Colonic mucosa (tissue), 4 donors: ENCODE data around the gene GPX4. TPM values are rescaled to one million over a fixed set of nuclear protein-coding genes. Genes with fewer than 3 reads are reported as not detected.

Experiments
- DNase-seq: peaks from one replicate; pipeline ENCODE4 v3.0.0-alpha.2; 2020
- H3K27ac ChIP-seq: fragments of 200-600 bp; one replicate; pipeline ENCODE4 v1.8.0; 2021
- H3K27me3 ChIP-seq: fragments of 200-600 bp; one replicate; pipeline ENCODE4 v1.8.0; 2021
- H3K36me3 ChIP-seq: fragments of 200-600 bp; one replicate; pipeline ENCODE4 v1.8.0; 2021
- H3K4me1 ChIP-seq: fragments of 200-600 bp; one replicate; pipeline ENCODE4 v1.8.0; 2021; ENCODE audit warnings: mild to moderate bottlenecking
- H3K4me3 ChIP-seq: fragments of 200-600 bp; one replicate; pipeline ENCODE4 v1.8.0; 2021
- H3K9ac ChIP-seq, 2 donors: one replicate each; pipeline ENCODE4 v1.7.0; 2013; ENCODE audit warnings: control low read depth in 2 of 2, low read depth in 2 of 2, low read length in 2 of 2
- H3K9me3 ChIP-seq: fragments of 200-600 bp; one replicate; pipeline ENCODE4 v1.8.0; 2021
- intact Hi-C: fragments of 100-400 bp; cut with DNase I; formaldehyde crosslinking; loops from one replicate; pipeline ENCODE4 v1.14.1; 2022
- total RNA-seq, 2 donors: library from RNA; stranded (reverse); fragmentation: NEBNext Ultra II Directional in 1 of 2; extraction: Animal tissue kit (Norgen Biotek cat#: 25700) in 1 of 2; gene quantifications; one replicate each; pipeline ENCODE4 v1.2.1, GENCODE V29; 2021
- TF ChIP-seq, protein P1 (sequence below): fragments of 200-600 bp; IDR thresholded peaks from one replicate; pipeline ENCODE4 v1.8.0; 2022; ENCODE audit warnings: antibody characterized with exemption, mild to moderate bottlenecking
- donor health status: healthy.
- donor health status: DM: no; HTN: no; CAD: no.
- donor health status: DM: no; HTN: no; CAD: no.

GPX4 gene
- total RNA-seq, 2 donors from 2014 or later: 187 to 189 TPM

GRCh38 chr19:1067341-1067957 is 36.3 kb upstream of the GPX4 start:
- intact Hi-C loops: no loop called here
- no peaks in the 10 kb centered on the region for H3K9me3 ChIP-seq
- no peaks in the 10 kb centered on the region for H3K36me3 ChIP-seq
- peak overlapping the region; percentile 74 for H3K27ac ChIP-seq
- peak overlapping the region; percentile 54 to 55 for H3K9ac ChIP-seq
- peaks cover 28% of the 10 kb centered on the region for H3K4me1 ChIP-seq
- peak overlapping the region; percentile 35 for H3K4me3 ChIP-seq
- peaks cover 35% of the 10 kb centered on the region for H3K27me3 ChIP-seq
- DNase-seq: no peak
- TF ChIP-seq, protein P1, sequence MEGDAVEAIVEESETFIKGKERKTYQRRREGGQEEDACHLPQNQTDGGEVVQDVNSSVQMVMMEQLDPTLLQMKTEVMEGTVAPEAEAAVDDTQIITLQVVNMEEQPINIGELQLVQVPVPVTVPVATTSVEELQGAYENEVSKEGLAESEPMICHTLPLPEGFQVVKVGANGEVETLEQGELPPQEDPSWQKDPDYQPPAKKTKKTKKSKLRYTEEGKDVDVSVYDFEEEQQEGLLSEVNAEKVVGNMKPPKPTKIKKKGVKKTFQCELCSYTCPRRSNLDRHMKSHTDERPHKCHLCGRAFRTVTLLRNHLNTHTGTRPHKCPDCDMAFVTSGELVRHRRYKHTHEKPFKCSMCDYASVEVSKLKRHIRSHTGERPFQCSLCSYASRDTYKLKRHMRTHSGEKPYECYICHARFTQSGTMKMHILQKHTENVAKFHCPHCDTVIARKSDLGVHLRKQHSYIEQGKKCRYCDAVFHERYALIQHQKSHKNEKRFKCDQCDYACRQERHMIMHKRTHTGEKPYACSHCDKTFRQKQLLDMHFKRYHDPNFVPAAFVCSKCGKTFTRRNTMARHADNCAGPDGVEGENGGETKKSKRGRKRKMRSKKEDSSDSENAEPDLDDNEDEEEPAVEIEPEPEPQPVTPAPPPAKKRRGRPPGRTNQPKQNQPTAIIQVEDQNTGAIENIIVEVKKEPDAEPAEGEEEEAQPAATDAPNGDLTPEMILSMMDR: no peak

DNA sequence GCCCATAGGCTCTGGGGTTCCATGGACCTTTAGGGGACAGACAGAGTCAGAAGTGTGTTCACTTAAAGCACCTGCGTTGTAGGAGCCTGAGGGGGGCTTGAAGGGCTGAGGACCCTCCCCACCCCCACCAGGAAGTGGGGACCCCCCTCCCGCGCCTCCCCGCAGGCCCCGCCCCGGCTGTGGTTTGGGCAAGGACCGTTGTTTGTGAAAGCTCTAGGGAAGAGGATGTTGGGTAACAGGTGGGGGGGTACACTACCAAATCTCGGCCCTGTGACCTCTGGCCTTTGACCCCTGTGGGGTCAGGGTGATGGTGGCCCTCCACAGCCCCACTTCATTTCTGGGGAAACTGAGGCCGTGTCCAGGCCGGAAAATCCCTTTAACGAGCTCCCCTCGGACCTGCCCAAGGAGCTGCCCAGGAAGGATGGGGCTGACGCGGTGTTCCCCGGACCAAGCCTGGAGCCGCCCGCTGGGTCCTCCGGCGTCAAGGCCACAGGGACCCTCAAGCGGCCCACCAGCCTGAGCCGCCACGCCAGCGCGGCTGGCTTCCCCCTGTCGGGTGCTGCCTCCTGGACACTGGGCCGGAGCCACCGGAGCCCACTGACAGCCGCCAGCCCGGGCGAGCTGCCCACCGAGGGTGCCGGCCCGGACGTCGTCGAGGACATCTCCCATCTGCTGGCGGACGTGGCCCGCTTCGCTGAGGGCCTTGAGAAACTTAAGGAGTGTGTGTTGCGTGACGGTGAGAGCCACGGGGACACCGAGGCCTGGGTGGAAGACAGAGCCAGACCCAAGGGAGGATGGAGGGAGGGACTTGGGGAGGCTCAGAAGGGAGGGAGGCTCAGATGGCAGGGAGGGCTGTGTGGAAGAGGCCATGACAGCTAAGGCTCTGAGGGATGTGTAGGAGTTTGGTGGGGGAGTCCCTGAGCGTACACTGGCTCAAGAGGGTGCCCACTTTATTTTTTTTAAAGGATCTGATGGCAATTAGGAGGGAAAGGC is 35.5 kb upstream of the GPX4 start:
- TF ChIP-seq, protein P1: no peak
- peaks cover 28% of the 10 kb centered on the region for H3K4me1 ChIP-seq
- peak overlapping the region; percentile 74 for H3K27ac ChIP-seq
- H3K4me3 ChIP-seq: peak overlapping the region; percentile 35
- peak; percentile 56 for DNase-seq
- no peaks in the 10 kb centered on the region for H3K36me3 ChIP-seq
- H3K9ac ChIP-seq: peak overlapping the region; percentile 58 to 60
- no peaks in the 10 kb centered on the region for H3K9me3 ChIP-seq
- intact Hi-C loops: no loop called here
- H3K27me3 ChIP-seq: peaks cover 35% of the 10 kb centered on the region

DNA sequence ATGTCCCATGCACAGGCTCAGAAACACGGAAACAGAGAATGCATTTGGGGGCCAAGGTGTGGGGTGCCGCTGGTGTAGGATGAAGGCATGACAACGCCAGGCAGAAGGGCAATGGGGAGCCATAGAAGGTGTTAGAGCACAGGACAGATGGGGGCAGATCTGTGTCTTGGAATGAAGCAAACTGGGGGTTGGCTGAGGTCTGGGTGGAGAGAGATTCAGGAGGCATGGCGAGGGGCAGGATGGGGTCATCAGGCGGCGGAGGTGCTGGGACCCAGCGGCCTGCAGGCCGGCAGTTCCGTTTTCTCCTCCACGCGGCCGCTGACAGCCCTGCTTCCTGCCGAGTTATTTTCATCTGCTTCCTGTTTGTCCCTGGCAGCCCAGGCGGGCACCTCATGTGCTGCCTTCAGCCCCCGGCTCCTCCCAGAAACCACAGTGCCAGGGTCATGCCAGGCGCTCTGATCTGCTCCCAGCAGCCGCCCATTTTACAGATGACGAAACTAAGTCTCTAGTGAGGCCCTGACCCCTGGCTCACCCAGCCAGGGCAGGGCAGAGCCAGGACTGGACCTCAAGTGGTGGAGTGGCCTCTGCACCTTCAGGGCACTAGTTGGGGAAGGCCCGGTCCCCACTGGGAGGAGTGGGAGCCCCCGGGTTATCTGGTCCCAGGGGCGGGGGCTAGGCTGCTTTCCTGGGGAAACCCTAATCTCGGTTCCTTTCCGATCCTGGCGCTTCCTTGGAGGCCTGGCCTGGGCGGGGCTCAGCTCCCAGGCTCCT is 34.6 kb upstream of the GPX4 start:
- Histone ChIP-seq H3K4me1 (peaks cover 28% of the 10 kb centered on the region), H3K27ac (peak overlapping the region; percentile 74), H3K4me3 (peak overlapping the region; percentile 35), H3K36me3 (no peaks in the 10 kb centered on the region), H3K27me3 (peaks cover 35% of the 10 kb centered on the region), H3K9me3 (no peaks in the 10 kb centered on the region), H3K9ac (peak overlapping the region; percentile 20 to 58)
- intact Hi-C loops: no loop called here
- peak; percentile 69 for DNase-seq
- TF ChIP-seq, protein P1: no peak

- H3K27me3 ChIP-seq: peaks cover 35% of the 10 kb centered on the region
- H3K4me3 ChIP-seq: no peak overlapping the region
- H3K4me1 ChIP-seq: peaks cover 27% of the 10 kb centered on the region
- no peak overlapping the region for H3K9ac ChIP-seq
- H3K27ac ChIP-seq: no peak overlapping the region
- DNase-seq: no peak
- TF ChIP-seq, protein P1: no peak
- no peaks in the 10 kb centered on the region for H3K36me3 ChIP-seq
- intact Hi-C loops: no loop called here
- no peaks in the 10 kb centered on the region for H3K9me3 ChIP-seq
These were observed 33.2 kb upstream of the GPX4 start for GRCh38 chr19:1070576-1070930.
